K562 (cell line): ENCODE data around the gene FBRS. TPM values are rescaled to one million over a fixed set of nuclear protein-coding genes. Genes with fewer than 3 reads are reported as not detected.

ENCODE experiments used
- ETV5 ChIP-seq: sonication (generic); formaldehyde crosslinking; IDR thresholded peaks from 2 replicates; pipeline ENCODE4 v1.4.0; 2020; ENCODE audit warnings: low read depth, mild to moderate bottlenecking, missing genetic modification reagents
- GATA2 ChIP-seq: sonication (generic); formaldehyde crosslinking; IDR thresholded peaks from 2 replicates; pipeline ENCODE4 v1.4.0; 2020; ENCODE audit warnings: mild to moderate bottlenecking, missing genetic modification reagents
- ID3 ChIP-seq, 2 experiments: fragments of 250-450 bp in 1 of 2; fragments of 450-650 bp in 1 of 2; sonication (Bioruptor Pico) in 1 of 2; IDR thresholded peaks; 2 replicates each; pipeline versions ENCODE4 v1.6.1 to v1.8.0; 2016 to 2021; ENCODE audit warnings: mild to moderate bottlenecking in 2 of 2, moderate library complexity in 2 of 2, missing compliant biosample characterization in 1 of 2, missing genetic modification characterization in 1 of 2
- LEF1 ChIP-seq: fragments of 450-650 bp; IDR thresholded peaks from 2 replicates; pipeline ENCODE4 v1.6.1; 2016; ENCODE audit warnings: mild to moderate bottlenecking
- MAZ ChIP-seq, 2 experiments: fragments of 450-650 bp in 1 of 2; sonication (generic) in 1 of 2; formaldehyde crosslinking; IDR thresholded peaks in 1 of 2; conservative IDR thresholded peaks in 1 of 2; 2 replicates each; pipeline versions ENCODE4 v1.4.0 to v1.5.0; 2020; ENCODE audit warnings: mild to moderate bottlenecking in 1 of 2, missing genetic modification reagents in 1 of 2
- SAFB ChIP-seq: fragments of 200-400 bp; formaldehyde crosslinking; IDR thresholded peaks from 2 replicates; pipeline ENCODE4 v1.6.1; 2017; ENCODE audit warnings: low read depth, low read length, borderline replicate concordance
- SAP30 ChIP-seq: fragments of 200-600 bp; sonication (generic); IDR thresholded peaks from 2 replicates; pipeline ENCODE4 v1.6.1; 2012; ENCODE audit warnings: borderline replicate concordance, low read depth, mild to moderate bottlenecking, moderate library complexity, low read length, control low read depth, inconsistent platforms; ENCODE audit not compliant: insufficient read depth, poor library complexity, severe bottlenecking
- THAP12 ChIP-seq: fragments of 250-450 bp; sonication (Bioruptor Pico); IDR thresholded peaks from 2 replicates; pipeline ENCODE4 v1.9.0; 2021; ENCODE audit warnings: mild to moderate bottlenecking, inconsistent platforms
- YY1 ChIP-seq, 3 experiments: IDR thresholded peaks; 2 replicates each; pipeline ENCODE4 v1.6.1; 2011; ENCODE audit warnings: low read length in 2 of 3, mild to moderate bottlenecking in 2 of 3, moderate library complexity in 2 of 3, borderline replicate concordance in 1 of 3, control low read depth in 1 of 3, low read depth in 1 of 3; ENCODE audit not compliant: insufficient read depth in 3 of 3, insufficient replicate concordance in 2 of 3, control insufficient read depth in 1 of 3, insufficient read length in 1 of 3; ENCODE audit errors: extremely low read depth in 1 of 3
- ZFP91 ChIP-seq: sonication (generic); formaldehyde crosslinking; IDR thresholded peaks from 2 replicates; pipeline ENCODE4 v1.8.0; 2022; ENCODE audit warnings: mild to moderate bottlenecking, missing genetic modification reagents
- ZNF76 ChIP-seq: fragments of 250-450 bp; sonication (Bioruptor Pico); IDR thresholded peaks from 2 replicates; pipeline ENCODE4 v1.4.0; 2020; ENCODE audit warnings: mild to moderate bottlenecking, moderate library complexity, borderline replicate concordance
- polyA plus RNA-seq, 8 experiments: library from polyadenylated mRNA; depleted of rRNA in 4 of 8; stranded (reverse) in 5 of 8; unstranded in 3 of 8; fragments of >200 nt; fragmentation: Nextera tagmentation in 2 of 8; fragmentation: Illumina TruSeq in 1 of 8; extraction: Ambion mirVana in 2 of 8; extraction: Trizol in 1 of 8; gene quantifications; 2 replicates each; pipeline versions ENCODE4 v1.2.1 to v1.2.3, GENCODE V29; 2011 to 2014; ENCODE audit warnings: inconsistent platforms in 1 of 8, missing spikeins in 1 of 8
- total RNA-seq, 7 experiments: library from RNA; depleted of rRNA in 6 of 7; stranded (reverse); fragments of >200 nt in 6 of 7; fragmentation: Illumina TruSeq in 2 of 7; extraction: Trizol in 2 of 7; gene quantifications; 2 replicates each; pipeline versions ENCODE4 v1.2.1 to v1.2.3, GENCODE V29; 2011 to 2021; ENCODE audit warnings: low replicate concordance in 1 of 7
- TF ChIP-seq, protein P1 (sequence below): sonication (generic); formaldehyde crosslinking; IDR thresholded peaks from 2 replicates; pipeline ENCODE4 v1.8.0; 2023; ENCODE audit warnings: mild to moderate bottlenecking, missing genetic modification reagents

Gene FBRS
- total and polyA plus RNA-seq, 9 of the 15 experiments (the other 6 are each of a cell fraction or from before 2014, with no cell fraction given): 0.32 to 59.5 (median 13.1) TPM

DNA sequence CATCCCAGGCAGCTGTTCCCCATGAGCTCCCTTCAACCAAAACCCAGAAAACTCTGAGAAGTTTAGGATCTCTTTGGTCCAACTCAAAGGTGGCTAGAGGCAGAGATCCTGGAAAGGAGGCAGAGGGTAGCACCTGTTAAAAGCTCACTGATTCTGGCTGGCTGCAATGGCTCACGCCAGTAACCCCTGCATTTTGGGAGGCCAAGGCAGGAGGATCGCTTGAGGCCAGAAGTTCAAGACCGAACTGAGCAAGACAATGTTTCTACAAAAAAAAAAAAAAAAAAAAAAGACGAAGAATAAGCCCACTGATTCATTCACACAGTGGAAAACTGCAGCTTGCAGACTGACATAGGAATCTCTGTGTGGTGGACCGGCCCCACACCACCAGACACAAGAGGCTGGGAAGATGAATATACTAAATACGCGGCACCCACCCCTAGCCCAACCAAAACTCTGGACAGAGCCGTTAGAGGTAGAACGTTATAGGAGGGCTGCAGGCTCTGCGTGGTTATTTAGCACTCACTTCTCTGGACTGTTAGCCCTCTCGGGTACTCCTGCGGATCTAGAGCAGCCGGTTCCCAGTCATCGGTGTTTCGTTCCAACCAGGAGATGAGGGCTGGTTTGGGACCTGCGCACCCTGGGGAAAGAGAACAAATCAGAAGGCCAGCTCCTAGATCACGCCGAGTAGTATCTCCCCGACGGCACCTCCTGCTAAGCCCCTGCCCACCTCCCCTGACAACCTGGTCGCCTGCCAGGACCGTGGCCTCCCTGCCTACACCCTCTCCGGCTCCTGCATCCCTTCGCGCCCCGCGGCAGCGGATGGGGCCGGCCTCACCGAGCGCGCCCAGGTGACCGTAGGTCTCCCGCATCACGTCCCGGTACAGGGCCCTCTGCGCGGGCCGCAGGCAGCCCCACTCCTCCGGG is 49.0 kb upstream of the FBRS start (continued):
- TF ChIP-seq, protein P1, sequence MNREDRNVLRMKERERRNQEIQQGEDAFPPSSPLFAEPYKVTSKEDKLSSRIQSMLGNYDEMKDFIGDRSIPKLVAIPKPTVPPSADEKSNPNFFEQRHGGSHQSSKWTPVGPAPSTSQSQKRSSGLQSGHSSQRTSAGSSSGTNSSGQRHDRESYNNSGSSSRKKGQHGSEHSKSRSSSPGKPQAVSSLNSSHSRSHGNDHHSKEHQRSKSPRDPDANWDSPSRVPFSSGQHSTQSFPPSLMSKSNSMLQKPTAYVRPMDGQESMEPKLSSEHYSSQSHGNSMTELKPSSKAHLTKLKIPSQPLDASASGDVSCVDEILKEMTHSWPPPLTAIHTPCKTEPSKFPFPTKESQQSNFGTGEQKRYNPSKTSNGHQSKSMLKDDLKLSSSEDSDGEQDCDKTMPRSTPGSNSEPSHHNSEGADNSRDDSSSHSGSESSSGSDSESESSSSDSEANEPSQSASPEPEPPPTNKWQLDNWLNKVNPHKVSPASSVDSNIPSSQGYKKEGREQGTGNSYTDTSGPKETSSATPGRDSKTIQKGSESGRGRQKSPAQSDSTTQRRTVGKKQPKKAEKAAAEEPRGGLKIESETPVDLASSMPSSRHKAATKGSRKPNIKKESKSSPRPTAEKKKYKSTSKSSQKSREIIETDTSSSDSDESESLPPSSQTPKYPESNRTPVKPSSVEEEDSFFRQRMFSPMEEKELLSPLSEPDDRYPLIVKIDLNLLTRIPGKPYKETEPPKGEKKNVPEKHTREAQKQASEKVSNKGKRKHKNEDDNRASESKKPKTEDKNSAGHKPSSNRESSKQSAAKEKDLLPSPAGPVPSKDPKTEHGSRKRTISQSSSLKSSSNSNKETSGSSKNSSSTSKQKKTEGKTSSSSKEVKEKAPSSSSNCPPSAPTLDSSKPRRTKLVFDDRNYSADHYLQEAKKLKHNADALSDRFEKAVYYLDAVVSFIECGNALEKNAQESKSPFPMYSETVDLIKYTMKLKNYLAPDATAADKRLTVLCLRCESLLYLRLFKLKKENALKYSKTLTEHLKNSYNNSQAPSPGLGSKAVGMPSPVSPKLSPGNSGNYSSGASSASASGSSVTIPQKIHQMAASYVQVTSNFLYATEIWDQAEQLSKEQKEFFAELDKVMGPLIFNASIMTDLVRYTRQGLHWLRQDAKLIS (CRISPR knock-in tag): peak; percentile 21; the same call in 1 of the 2 replicates
- TF ChIP-seq ID3 (CRISPR knock-in tag; IDR thresholded peaks at IDR 0.05) (no peak), ID3 (tag; IDR thresholded peaks at IDR 0.05) (0 out of 2 replicates have a peak, but pooled peaks have one; percentile 26), LEF1 (no peak), SAP30 (no peak), ZFP91 (CRISPR knock-in tag) (peak; percentile 19; the same call in 1 of the 2 replicates), ETV5 (CRISPR knock-in tag) (peak; percentile 60; the same call in 1 of the 2 replicates), YY1 (IDR thresholded peaks at IDR 0.05; ENCODE audit: borderline replicate concordance in 1 of 3, control insufficient read depth in 1 of 3, extremely low read depth in 1 of 3, insufficient read depth in 3 of 3, insufficient read length in 1 of 3, insufficient replicate concordance in 2 of 3, low read depth in 1 of 3, low read length in 2 of 3) (no peak), ZNF76 (0 out of 2 replicates have a peak, but pooled peaks have one; percentile 8), SAFB (peak; percentile 42; the same call in 1 of the 2 replicates), GATA2 (CRISPR knock-in tag) (peak; percentile 17; the same call in 1 of the 2 replicates), MAZ (CRISPR knock-in tag; conservative IDR thresholded peaks at IDR 0.05 in 1 of 2, IDR thresholded peaks at IDR 0.05 in 1 of 2) (peak in 1 of 2 experiments; percentile 65; a peak in 2 of 4 replicates), THAP12 (0 out of 2 replicates have a peak, but pooled peaks have one; percentile 34)
